T-helper 17 cell (primary cell): ENCODE measurements around the gene MAST2. TPM values are rescaled to one million over a fixed set of nuclear protein-coding genes. Genes with fewer than 3 reads are reported as not detected.

Experiments
- ATAC-seq: fragments of 150-1000 bp; cut with Tn5 transposase; 2 replicates; pipeline ENCODE4 v1.10.0; 2021; ENCODE audit warnings: mild to moderate bottlenecking, moderate library complexity
- DNase-seq, 3 donors: peaks; one replicate each; pipeline versions ENCODE4 v3.0.0 to v3.0.0-alpha.2; 2020 to 2021
- H3K9me3 ChIP-seq: one replicate; pipeline ENCODE4 v1.7.0; 2013; ENCODE audit warnings: low read length, mild to moderate bottlenecking; ENCODE audit not compliant: control insufficient read depth, poor library complexity, severe bottlenecking
- H3K27ac Mint-ChIP-seq: one replicate; pipeline ENCODE4 v1.8.0; 2022; ENCODE audit warnings: mild to moderate bottlenecking, moderate library complexity, mixed read lengths
- H3K27me3 Mint-ChIP-seq: one replicate; pipeline ENCODE4 v1.8.0; 2022; ENCODE audit warnings: mixed read lengths
- H3K36me3 Mint-ChIP-seq: one replicate; pipeline ENCODE4 v1.8.0; 2022; ENCODE audit warnings: low read depth, mixed read lengths
- H3K4me1 Mint-ChIP-seq: one replicate; pipeline ENCODE4 v1.8.0; 2022; ENCODE audit warnings: mild to moderate bottlenecking, mixed read lengths
- H3K4me3 Mint-ChIP-seq: one replicate; pipeline ENCODE4 v1.8.0; 2022; ENCODE audit warnings: mild to moderate bottlenecking, moderate library complexity, mixed read lengths
- total RNA-seq, 4 donors: library from RNA in 2 of 4; stranded (reverse) in 2 of 4; gene quantifications; one replicate each; pipeline ENCODE4 v1.2.3 and lab custom pipeline; 2022 to 2026

The MAST2 gene
- total RNA-seq, 2 donors from 2014 or later: 10.0 to 13.7 TPM

GRCh38 chr1:46080257-46080656, 276.8 kb downstream of the MAST2 start:
- no peak for ATAC-seq
- Mint-ChIP-seq H3K4me1 (no peaks in the 10 kb centered on the region), H3K27ac (no peak overlapping the region), H3K36me3 (no peaks in the 10 kb centered on the region), H3K4me3 (no peak overlapping the region), H3K27me3 (peaks cover 5% of the 10 kb centered on the region)
- H3K9me3 ChIP-seq: no peaks in the 10 kb centered on the region
- no peak for DNase-seq

- Mint-ChIP-seq H3K27me3 (peaks cover 5% of the 10 kb centered on the region), H3K27ac (no peak overlapping the region), H3K4me1 (no peaks in the 10 kb centered on the region), H3K36me3 (no peaks in the 10 kb centered on the region), H3K4me3 (no peak overlapping the region)
- no peaks in the 10 kb centered on the region for H3K9me3 ChIP-seq
- no peak for DNase-seq
- no peak for ATAC-seq
These were observed 277.8 kb downstream of the MAST2 start for GRCh38 chr1:46081206-46081605.

GRCh38 chr1:46081619-46082018, 278.2 kb downstream of the MAST2 start:
- Mint-ChIP-seq H3K4me3 (no peak overlapping the region), H3K27ac (no peak overlapping the region), H3K27me3 (peaks cover 5% of the 10 kb centered on the region), H3K4me1 (no peaks in the 10 kb centered on the region), H3K36me3 (no peaks in the 10 kb centered on the region)
- H3K9me3 ChIP-seq: no peaks in the 10 kb centered on the region
- no peak for ATAC-seq
- DNase-seq: no peak

GRCh38 chr1:46083579-46083978, 280.2 kb downstream of the MAST2 start:
- Mint-ChIP-seq H3K4me3 (no peak overlapping the region), H3K4me1 (no peaks in the 10 kb centered on the region), H3K36me3 (no peaks in the 10 kb centered on the region), H3K27me3 (no peaks in the 10 kb centered on the region), H3K27ac (no peak overlapping the region)
- DNase-seq: no peak
- no peak for ATAC-seq
- H3K9me3 ChIP-seq: no peaks in the 10 kb centered on the region

GRCh38 chr1:46084553-46085451, 281.4 kb downstream of the MAST2 start:
- H3K9me3 ChIP-seq: no peaks in the 10 kb centered on the region
- no peak for DNase-seq
- no peak overlapping the region for H3K4me3 Mint-ChIP-seq
- H3K36me3 Mint-ChIP-seq: peaks cover 2% of the 10 kb centered on the region
- H3K27me3 Mint-ChIP-seq: peaks cover 6% of the 10 kb centered on the region
- peaks cover 2% of the 10 kb centered on the region for H3K4me1 Mint-ChIP-seq
- no peak overlapping the region for H3K27ac Mint-ChIP-seq
- no peak for ATAC-seq

Other genes starting within 250 kb of the MAST2 start
- 100 to 1,000 TPM; 139 to 148 TPM for gene NASP, start 219.6 kb upstream of the MAST2 start, total RNA-seq
- gene CCDC17, start 179.6 kb upstream of the MAST2 start, total RNA-seq: 1 to 10 TPM; 5.1 to 5.7 TPM
- 100 to 1,000 TPM; 124 to 152 TPM for gene GPBP1L1, start 117.1 kb upstream of the MAST2 start, total RNA-seq
- 10 to 100 TPM; 11.9 to 13.2 TPM for gene TMEM69, start 115.4 kb upstream of the MAST2 start, total RNA-seq
- 1 to 10 TPM; 6.7 to 7.6 TPM for gene IPP, start 53.0 kb upstream of the MAST2 start, total RNA-seq